HG02763 (cell line): ENCODE measurements around the gene SNHG17.
"Not testable (repeated sequence)": the region's sequence is repeated elsewhere in the genome, so short reads cannot be mapped to it uniquely, and the experiment has no call there.

ENCODE experiments used
- ATAC-seq: cut with Tn5 transposase; IDR thresholded peaks from one replicate; pipeline ENCODE4 v1.9.1; 2021; ENCODE audit warnings: mild to moderate bottlenecking, moderate library complexity; ENCODE audit not compliant: unreplicated experiment

SNHG17 gene

GRCh38 chr20:38447931-38448675 lies 13.0 kb upstream of the SNHG17 start:
- no peak for ATAC-seq

GRCh38 chr20:38447251-38447661 lies 12.1 kb upstream of the SNHG17 start:
- no peak for ATAC-seq

- ATAC-seq: peak; percentile 83
These were observed 11.5 kb upstream of the SNHG17 start for GRCh38 chr20:38446441-38447209.

DNA sequence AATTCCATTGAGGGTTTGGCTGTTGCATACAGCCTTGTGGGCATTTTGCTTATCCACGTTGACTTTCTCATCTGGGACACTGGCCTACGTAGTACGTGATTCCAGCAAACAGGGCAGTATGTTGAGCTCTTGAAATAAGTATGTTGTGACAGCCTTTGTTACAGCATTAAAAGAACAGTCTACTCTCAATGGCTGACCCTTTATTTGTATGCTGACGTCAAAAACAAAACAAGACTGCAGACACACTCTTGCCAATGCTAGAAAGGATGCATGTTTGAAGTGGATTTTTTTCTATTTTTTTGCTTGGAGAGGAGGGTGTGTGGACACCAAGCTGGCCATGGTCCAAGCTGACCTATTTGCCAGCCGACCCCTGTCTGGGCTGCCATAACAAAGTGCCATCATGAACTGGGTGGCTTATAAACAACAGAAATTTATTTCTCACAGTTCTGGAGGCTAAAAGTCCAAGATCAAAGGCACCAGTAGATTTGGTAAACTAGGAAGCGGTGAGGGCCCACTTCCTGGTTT lies 10.8 kb upstream of the SNHG17 start:
- ATAC-seq: no peak

DNA sequence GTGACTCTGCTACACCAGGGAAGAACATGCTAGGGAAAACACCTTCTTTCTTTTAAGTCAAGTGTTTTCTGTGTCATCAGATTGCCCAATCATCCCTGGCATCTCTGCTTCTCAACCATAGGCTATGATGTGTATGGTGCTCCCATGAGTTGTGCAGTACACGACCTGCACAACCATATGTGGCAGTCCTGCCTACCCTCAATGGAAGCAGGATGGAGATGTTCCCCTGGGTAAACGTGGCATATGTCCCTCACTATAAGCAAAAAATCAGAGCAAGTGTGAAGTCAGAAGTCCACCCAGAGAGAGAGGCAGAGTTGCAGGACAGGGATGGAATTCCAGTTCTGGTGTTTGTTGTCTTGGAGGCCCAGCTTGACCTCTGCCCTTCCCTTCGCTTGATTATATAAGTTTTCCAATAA lies 10.3 kb upstream of the SNHG17 start:
- no peak for ATAC-seq

- no peak for ATAC-seq
These were observed 6.8 kb upstream of the SNHG17 start for GRCh38 chr20:38441916-38442315.

GRCh38 chr20:38441110-38441509 lies 6.0 kb upstream of the SNHG17 start:
- not testable (repeated sequence) for ATAC-seq

DNA sequence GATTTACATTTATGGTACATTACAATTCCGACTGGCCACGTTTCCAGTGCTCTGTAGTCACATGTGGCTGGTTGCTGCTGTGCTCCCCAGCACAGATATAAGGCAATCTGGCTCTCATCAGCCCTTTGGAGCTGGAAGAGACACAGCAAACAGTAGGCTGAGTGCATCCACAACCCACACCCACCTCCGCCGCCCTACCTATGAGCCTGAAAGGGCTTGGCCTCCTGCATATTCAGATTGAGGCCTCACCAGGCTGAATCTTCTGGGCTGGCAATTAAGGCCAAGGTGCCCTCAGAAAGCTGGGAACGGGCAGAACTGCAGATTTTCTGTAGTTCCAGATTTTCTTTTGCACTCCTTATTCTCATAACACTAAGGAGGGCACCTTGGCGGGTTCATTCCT lies 2.7 kb upstream of the SNHG17 start:
- no peak for ATAC-seq

DNA sequence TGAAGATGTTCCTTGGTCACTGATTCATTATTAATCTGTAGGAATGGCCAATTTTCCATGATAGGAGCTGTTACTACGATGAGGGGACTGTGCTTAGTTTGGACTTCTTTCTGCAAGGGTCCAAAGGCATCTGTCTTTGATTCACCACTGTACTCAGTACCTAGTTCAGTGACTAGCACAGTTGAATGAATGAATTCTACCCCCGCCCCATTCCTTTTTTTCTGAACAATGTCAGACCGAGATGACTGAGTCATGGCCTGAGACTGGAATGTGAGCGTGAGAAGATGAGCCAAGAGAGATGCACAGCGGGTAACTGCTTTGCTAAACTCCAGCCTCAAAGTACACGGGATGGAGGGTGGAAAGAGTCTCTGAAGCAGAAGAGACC lies 419 bp upstream of the SNHG17 start:
- no peak for ATAC-seq

DNA sequence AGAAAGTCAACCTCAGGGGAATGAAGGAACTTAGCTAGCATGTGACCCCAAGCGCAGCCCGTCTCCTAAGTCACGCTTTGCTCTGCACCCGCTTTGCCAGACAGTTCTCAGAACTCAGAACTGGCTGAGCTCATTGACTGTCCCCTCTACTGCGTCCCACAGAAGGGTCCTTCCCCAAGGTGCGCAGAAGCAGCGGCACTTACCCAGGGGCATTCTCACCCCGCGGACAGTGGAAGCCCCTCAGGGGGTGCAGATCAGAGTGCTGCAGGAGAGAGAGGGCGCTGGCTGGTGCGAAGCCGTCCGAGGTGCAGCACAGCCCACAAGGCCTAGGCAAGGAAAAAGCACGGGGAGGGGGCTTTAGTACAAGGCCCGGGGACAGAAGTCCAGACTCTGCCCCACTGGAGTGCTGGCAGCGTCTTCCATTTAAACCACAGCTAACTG lies 807 bp downstream of the SNHG17 start:
- no peak for ATAC-seq

- no peak for ATAC-seq
These were observed 1.7 kb downstream of the SNHG17 start for GRCh38 chr20:38433304-38433972.

GRCh38 chr20:38432870-38433269 lies 2.3 kb downstream of the SNHG17 start:
- ATAC-seq: not testable (repeated sequence)

- ATAC-seq: no peak
These were observed 2.8 kb downstream of the SNHG17 start for GRCh38 chr20:38432292-38432691.

GRCh38 chr20:38430679-38431325 lies 4.3 kb downstream of the SNHG17 start:
- ATAC-seq: no peak

DNA sequence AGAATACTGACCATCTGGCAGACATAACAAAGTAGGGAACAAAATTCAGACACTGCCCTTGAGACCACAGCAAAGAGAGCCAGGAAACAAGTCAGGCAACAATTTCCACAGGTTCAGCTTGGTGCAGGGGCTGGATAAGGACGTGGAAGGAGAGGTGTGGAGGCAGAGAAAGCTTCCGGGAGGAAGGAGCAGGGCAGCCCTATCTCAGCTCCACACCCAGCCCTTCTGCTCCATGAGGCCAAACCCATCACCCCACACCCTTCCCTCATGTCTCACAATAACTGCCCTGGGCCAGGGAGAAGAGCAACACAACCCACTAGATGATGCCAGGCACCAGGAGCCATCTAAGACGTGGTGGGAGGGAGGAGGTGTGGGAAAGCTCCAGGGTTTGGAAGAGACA lies 5.8 kb downstream of the SNHG17 start:
- ATAC-seq: no peak

GRCh38 chr20:38428800-38429199 lies 6.3 kb downstream of the SNHG17 start:
- no peak for ATAC-seq

- no peak for ATAC-seq
These were observed 7.5 kb downstream of the SNHG17 start for GRCh38 chr20:38427655-38428023.

- no peak for ATAC-seq
These were observed 8.9 kb downstream of the SNHG17 start for GRCh38 chr20:38426006-38426897.

GRCh38 chr20:38424401-38424800 lies 10.7 kb downstream of the SNHG17 start:
- ATAC-seq: no peak

- ATAC-seq: no peak
These were observed 11.6 kb downstream of the SNHG17 start for GRCh38 chr20:38423541-38423940.
